Effector memory CD4-positive, alpha-beta T cell (primary cell): Measurements from ENCODE around the gene CEACAM4.

ENCODE experiments used
- DNase-seq, 3 donors: peaks; one replicate each; pipeline ENCODE4 v3.0.0-alpha.2; 2020
- H3K27ac ChIP-seq: 2 replicates; pipeline ENCODE4 v1.7.0; 2013; ENCODE audit warnings: mild to moderate bottlenecking, low read length, moderate library complexity; ENCODE audit not compliant: insufficient read depth, poor library complexity, severe bottlenecking
- H3K27me3 ChIP-seq: replicated peaks from 2 replicates; pipeline ENCODE4 v1.7.0; 2013; ENCODE audit warnings: mild to moderate bottlenecking, low read length; ENCODE audit not compliant: insufficient read depth, control insufficient read depth, poor library complexity, severe bottlenecking
- H3K36me3 ChIP-seq: 2 replicates; pipeline ENCODE4 v1.7.0; 2013; ENCODE audit warnings: mild to moderate bottlenecking, low read length, moderate library complexity; ENCODE audit not compliant: control insufficient read depth, insufficient read depth
- H3K4me1 ChIP-seq: 2 replicates; pipeline ENCODE4 v1.7.0; 2013; ENCODE audit warnings: low read length, mild to moderate bottlenecking; ENCODE audit not compliant: control insufficient read depth, insufficient read depth, poor library complexity, severe bottlenecking
- H3K4me3 ChIP-seq: 2 replicates; pipeline ENCODE4 v1.7.0; 2013; ENCODE audit warnings: low read length, low read depth, mild to moderate bottlenecking; ENCODE audit not compliant: insufficient read depth, poor library complexity, severe bottlenecking
- H3K9me3 ChIP-seq: 2 replicates; pipeline ENCODE4 v1.7.0; 2013; ENCODE audit warnings: mild to moderate bottlenecking, low read length, moderate library complexity; ENCODE audit not compliant: control insufficient read depth

CEACAM4 gene

GRCh38 chr19:41570639-41571112, 56.2 kb downstream of the CEACAM4 start:
- H3K4me3 ChIP-seq, result no peak overlapping the region

GRCh38 chr19:41570179-41570578, 56.7 kb downstream of the CEACAM4 start:
- peaks cover 2% of the 10 kb centered on the region for H3K4me1 ChIP-seq
- no peak overlapping the region for H3K27ac ChIP-seq
- no peaks in the 10 kb centered on the region for H3K27me3 ChIP-seq
- no peak for DNase-seq
- no peaks in the 10 kb centered on the region for H3K9me3 ChIP-seq
- peaks cover 15% of the 10 kb centered on the region for H3K36me3 ChIP-seq
- H3K4me3 ChIP-seq, result no peak overlapping the region

More at GRCh38 chr19:41570639-41571112, 56.2 kb downstream of the CEACAM4 start:
- Histone ChIP-seq H3K4me1 (peaks cover 5% of the 10 kb centered on the region), H3K27me3 (no peaks in the 10 kb centered on the region), H3K27ac (no peak overlapping the region), H3K36me3 (peaks cover 15% of the 10 kb centered on the region), H3K9me3 (no peaks in the 10 kb centered on the region)
- DNase-seq, result peak; percentile 68 to 77 (median 73)

- DNase-seq, result no peak
- Histone ChIP-seq H3K4me1 (peaks cover 7% of the 10 kb centered on the region), H3K9me3 (no peaks in the 10 kb centered on the region), H3K27me3 (no peaks in the 10 kb centered on the region), H3K27ac (no peak overlapping the region), H3K4me3 (no peak overlapping the region), H3K36me3 (peaks cover 15% of the 10 kb centered on the region)
Measured at GRCh38 chr19:41569481-41570150, 57.3 kb downstream of the CEACAM4 start.
